Transverse colon (tissue), 4 donors: Measurements from ENCODE around the gene HPS1. TPM values are rescaled to one million over a fixed set of nuclear protein-coding genes. Genes with fewer than 3 reads are reported as not detected.

Experiments used
- small RNA-seq, 4 donors: library from RNA; depleted of rRNA; stranded (forward); fragments of <200 nt; gene quantifications; one replicate each; pipeline ENCODE3, GENCODE V24; 2016
- total RNA-seq, 4 donors: library from RNA; depleted of rRNA; stranded (reverse); fragments of >200 nt; gene quantifications; one replicate each; pipeline ENCODE4 v1.1.0, GENCODE V29; 2016

HPS1 gene
- total RNA-seq, 4 donors from 2014 or later = 62.9 to 160 (median 95.1) TPM

Small RNA genes within 50 kb of the gene (small RNA-seq; reads per million reads assigned to genes)
- gene MIR4685 = 0 to 0.42 (median 0.06) reads per million in 4 donors

Other genes with a start within 250 kb of the HPS1 start
- gene LOXL4, start 178.7 kb downstream of the HPS1 start, total RNA-seq = 1 to 10 TPM; 1.9 to 6.4 (median 2.8) TPM
- 10 to 100 TPM in 1 of 4 donors, 1 to 10 TPM in 3; 3.0 to 14.9 (median 8.4) TPM for gene PYROXD2, start 31.8 kb downstream of the HPS1 start, total RNA-seq